HG03175 (cell line): ENCODE measurements around the gene VMAC.
"Not testable (repeated sequence)": the region's sequence is repeated elsewhere in the genome, so short reads cannot be mapped to it uniquely, and the experiment has no call there.

Experiments used
- ATAC-seq: cut with Tn5 transposase; IDR thresholded peaks from one replicate; pipeline ENCODE4 v1.9.1; 2021; ENCODE audit warnings: mild to moderate bottlenecking, moderate library complexity; ENCODE audit not compliant: unreplicated experiment

Gene VMAC

GRCh38 chr19:5883157-5883873 lies 21.4 kb upstream of the VMAC start:
- not testable (repeated sequence) for ATAC-seq

DNA sequence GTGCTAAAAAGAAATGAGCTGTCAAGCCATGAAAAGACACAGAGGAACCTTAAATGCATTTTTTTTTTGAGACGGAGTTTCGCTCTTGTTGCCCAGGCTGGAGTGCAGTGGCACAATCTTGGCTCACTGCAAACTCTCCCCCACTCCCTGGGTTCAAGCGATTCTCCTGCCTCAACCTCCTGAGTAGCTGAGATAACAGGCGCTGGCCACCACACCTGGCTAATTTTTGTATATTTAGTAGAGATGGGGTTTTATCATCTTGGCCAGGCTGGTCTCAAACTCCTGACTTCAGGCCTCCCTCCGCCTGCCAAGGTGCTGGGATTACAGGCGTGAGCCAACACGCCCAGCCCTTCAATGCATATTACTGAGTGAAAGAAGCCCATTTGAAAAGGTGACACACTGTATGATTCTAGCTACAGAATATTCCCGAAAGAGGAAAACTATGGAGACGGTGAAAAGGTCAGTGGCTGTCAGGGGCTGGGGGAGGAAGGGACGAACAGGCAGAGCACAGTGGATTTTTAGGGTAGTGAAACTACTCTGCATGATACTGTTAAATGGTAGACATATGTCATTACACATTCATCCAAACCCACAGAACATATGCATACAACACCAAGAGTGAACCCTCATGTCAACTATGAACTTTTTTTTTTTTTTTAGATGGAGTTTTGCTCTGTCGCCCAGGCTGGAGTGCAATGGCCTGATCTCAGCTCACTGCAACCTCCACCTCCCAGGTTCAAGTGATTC lies 20.4 kb upstream of the VMAC start:
- not testable (repeated sequence) for ATAC-seq

DNA sequence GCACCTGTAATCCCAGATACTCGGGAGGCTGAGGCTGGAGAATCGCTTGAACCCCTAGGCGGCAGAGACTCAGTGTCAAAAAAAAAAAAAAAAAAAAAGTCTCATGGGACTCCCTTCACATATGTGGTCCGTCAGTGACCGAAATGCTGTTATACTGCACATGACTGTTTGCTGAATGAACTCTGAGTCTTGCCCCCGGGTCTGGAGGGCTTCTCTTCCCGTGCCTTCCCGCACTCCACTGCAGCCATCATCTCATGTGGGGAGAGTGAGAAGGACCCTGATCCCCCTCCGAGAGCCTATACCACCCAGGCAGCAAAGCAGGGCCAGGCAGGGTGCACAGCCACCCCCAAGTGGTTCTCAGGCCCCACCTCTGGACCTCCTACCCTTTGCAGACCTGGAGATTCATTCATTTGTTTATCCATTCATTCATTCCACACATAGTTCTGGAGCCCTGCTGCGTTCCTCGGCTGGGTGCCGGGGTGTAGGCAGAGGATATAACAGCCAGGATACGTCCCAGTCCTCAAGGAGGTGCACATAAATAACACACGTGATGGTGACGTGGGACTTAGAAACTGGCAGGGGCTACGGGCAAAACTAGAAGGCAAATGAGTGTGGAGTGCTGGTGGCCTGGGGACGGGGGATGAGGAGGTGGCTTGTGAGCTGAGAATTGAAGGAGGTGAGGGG lies 15.2 kb upstream of the VMAC start:
- ATAC-seq: no peak

DNA sequence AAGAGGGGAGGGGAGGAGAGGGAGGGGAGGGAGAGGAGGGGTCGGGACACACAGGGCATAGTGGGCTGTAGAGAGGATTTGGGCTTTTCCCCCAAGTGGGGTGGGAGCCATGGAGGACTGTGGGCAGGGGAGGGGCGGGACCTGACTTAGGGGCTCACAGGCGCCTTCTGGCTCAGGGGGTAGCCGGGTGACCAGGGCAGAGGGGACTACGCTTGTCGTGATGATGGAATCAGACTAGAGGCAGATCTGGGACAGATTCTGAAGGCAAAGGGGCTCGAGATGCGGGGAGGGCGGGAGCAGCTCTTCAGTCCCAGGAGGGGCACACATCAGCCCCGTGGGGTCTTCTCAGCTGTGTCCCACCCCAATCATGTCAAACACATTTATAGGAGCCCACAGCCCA lies 14.6 kb upstream of the VMAC start:
- no peak for ATAC-seq

GRCh38 chr19:5891572-5891937 lies 13.1 kb upstream of the VMAC start:
- no peak for ATAC-seq

DNA sequence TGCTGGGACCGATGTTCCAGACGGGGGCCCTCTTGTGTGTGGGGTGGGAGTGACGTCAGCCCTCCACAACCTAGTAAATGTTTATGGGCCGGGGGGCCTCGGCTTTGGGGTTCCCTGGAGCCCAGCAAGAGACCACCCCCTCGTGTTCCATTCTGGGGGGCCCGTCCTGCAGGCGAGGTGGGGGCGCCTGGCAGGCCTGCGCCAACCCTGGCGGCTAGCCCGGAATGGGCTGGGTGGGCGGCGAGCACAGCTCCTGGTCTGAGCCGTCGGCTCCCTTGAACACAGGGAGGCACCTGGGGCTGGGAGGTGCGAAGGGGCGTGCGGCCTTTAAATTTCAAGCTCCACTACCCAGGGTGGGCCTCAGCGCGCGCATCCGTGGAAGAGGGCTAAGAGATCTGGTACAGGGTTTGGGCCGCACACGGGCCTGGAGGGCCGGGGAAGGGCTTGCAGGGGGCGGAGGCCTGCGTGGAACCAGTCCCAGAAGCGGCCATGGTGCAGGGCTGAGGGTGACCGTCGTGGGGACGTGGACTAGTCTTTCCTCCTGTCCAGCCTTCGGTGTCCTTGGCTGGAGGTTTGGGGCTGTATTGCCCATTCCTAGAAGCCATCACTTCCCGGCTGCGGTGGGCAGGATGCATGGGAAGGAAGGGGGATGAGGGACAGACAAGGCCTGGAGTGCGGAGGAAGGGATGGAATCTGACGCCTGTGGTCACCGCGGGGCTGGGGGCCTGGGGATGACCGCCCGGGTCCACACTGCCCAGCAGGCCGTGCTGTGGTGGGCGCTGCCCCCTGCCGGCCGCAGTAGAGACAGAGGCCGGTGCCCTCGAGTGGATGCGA lies 12.5 kb upstream of the VMAC start:
- no peak for ATAC-seq

GRCh38 chr19:5892772-5893275 lies 11.8 kb upstream of the VMAC start:
- no peak for ATAC-seq

DNA sequence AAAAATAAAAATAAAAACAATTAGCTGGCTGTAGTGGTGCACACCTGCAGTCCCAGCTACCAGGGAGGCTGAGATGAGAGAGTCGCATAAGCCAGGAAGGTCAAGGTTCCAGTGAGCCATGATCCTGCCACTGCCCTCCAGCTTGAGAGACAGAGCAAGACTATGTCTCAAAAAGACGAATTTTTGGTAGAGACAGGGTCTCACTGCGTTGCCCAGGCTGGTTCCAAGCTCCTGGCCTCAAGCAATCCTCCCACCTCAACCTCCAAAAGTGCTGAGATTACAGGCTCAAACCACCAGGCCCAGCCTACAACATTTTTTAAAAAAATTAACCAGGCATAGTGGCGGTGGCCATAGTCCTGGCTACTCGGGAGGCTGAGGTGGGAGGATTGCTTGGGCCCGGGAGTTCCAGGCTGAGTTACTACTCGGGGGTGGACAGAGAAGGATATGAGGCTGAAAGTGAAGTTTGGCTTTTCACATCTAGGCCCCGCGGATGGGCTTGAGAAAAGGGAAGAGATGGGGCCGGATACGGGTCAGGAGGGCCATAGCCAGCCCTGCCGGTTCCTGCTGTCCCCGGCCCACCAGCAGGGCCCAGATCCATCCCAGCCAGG lies 11.3 kb upstream of the VMAC start:
- no peak for ATAC-seq

DNA sequence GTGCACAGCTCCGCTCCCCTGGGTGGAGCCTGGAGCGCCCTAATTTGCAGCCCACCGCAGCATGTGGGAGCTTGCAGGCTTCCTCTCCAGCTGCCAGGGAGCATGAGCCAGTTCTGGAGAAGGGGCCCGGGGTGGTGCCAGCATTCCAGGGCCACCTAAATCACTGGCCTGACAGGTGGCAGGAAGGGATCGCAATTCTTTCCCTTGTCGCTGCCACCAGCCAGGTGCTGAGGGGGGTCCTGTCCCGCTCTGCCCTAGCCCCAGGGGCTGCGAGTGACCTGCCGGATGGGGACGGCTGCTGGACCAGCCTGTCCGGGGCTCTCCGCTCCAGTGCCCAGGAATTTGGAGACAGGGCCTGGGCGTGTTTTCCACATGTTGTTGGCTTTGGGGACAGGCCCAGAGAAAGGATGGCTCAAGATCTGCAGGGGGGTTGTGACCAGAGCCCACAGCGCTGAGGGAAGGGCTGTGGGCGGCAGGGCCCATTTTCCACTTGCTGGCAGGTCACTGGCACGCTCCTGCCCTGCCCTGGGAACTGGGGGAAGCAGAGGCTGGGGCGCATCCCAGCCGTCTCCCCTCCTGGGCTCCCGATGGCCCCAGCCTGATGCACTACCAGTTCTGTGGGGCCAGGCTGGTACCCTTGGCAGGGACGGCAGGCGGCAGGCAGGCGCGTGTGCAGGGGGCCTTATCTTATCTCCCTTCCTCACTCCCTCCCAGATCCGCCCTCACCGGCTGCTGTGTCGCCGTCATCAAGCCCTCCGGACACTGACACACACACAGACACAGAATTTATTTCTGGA lies 10.6 kb upstream of the VMAC start:
- no peak for ATAC-seq

GRCh38 chr19:5894704-5895349 lies 9.8 kb upstream of the VMAC start:
- ATAC-seq: no peak

- ATAC-seq: no peak
Observed at GRCh38 chr19:5895409-5895808, 9.3 kb upstream of the VMAC start.

DNA sequence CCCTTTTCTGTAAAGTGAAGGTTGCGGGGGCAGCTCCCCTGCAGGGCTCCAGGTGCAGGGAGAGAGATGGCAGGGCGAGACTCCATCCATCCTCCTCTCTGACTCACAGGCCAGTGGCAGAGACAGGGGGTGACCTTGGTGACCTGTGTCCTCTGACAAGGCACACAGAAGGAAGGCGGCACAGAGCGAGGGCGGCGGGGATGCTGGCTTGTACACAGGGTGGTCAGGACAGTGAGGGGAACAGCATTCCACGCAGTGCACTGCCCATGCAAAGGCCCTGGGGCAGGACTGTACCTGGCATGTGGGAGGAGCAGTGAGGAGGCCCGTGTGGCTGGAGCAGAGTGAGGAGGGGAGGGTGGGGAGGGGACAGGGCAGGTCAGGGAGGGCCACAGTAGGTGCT lies 8.8 kb upstream of the VMAC start:
- ATAC-seq: no peak

- no peak for ATAC-seq
Observed at GRCh38 chr19:5896365-5897076, 8.2 kb upstream of the VMAC start.

DNA sequence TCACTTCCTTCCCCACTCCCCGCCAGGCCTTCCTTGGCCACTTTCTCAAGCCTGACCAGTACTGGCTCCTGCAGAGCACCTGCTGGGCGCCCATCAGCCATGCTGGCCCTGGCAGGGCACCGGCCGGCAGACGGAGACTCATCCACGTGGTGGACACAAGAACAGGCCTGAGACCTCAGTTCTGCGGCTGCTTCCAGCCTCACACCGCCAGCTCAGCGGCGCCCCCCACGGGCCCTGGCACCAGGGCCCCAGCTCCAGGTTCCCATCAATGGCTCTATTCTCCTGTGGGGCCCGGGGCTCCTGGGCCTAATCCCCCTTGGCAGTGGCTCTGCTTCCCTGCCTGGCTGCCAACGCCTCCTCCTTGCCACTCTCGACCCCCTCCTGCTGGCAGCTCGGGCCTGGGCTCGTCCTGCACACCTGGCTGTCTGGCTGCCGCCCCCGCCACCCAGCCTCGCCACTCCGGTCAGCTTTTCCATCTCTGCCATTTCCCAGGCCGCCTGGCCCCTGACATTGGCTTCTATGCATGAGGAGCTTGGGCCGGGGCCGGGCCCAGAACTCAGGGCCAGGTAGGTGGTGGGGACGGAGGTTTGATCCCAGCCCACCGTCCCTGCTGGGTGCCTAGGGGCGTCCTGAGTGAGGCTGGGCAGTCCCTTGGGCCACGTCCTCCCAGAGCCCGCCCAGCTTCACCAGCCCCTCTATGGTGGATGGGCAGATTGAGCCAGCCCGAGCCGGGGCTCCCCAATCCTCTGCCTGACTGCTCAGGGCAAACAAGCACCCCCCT lies 7.3 kb upstream of the VMAC start:
- ATAC-seq: no peak

GRCh38 chr19:5899728-5900526 lies 4.7 kb upstream of the VMAC start:
- ATAC-seq: no peak

GRCh38 chr19:5900976-5901375 lies 3.7 kb upstream of the VMAC start:
- ATAC-seq: no peak

DNA sequence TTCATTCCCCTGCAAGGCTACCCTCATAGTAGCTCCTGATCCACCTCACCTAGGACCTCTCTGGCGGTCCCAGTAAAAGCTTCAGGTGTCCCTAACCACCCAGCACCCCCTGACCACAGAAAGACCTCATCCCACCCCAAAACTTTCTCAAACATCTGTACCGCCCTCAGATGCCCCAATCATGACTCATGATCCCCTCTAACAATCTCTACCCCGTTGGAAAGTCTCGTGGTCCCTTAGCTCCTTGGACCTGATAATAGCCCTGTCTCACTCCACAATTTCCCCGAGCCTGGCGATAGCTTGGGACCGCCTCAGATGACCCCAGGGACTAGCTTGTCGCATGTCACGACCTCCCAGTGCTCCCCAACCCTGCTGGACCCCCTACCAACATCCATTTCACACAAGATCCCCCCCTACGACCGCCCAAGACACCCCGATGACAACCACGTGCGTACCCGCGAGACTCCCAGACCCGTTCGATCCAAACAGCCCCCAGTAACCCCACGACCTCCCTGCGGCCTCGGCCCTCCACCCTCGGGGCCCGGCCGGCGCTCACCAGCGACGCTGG lies 1.5 kb upstream of the VMAC start:
- no peak for ATAC-seq
